ENCODE measurements around the gene HERC2.

GRCh38 chr15:28101201-28101600 lies 220.8 kb downstream of the HERC2 start:
- TF ChIP-seq CTCF (IDR thresholded peaks at IDR 0.05; ENCODE audit: low read depth, low read length, missing input control) (no peak), JUND (IDR thresholded peaks at IDR 0.05) (no peak)
